KOPT-K1 (cell line): ENCODE measurements around the gene SNX8.

Experiments
- H3K27ac ChIP-seq: fragments of 200-600 bp; sonication (generic); 2 replicates; pipeline ENCODE4 v1.5.1; 2016; ENCODE audit warnings: antibody characterized with exemption, mild to moderate bottlenecking, low read depth, low read length; ENCODE audit not compliant: poor library complexity, severe bottlenecking
- H3K36me3 ChIP-seq: fragments of 200-600 bp; sonication (generic); 2 replicates; pipeline ENCODE4 v1.5.1; 2017; ENCODE audit warnings: antibody characterized with exemption, mild to moderate bottlenecking, low read length, moderate library complexity; ENCODE audit not compliant: insufficient read depth
- H3K9me3 ChIP-seq: fragments of 200-600 bp; sonication (generic); 2 replicates; pipeline ENCODE4 v1.5.1; 2017; ENCODE audit warnings: antibody characterized with exemption, low read length, mild to moderate bottlenecking; ENCODE audit not compliant: insufficient read depth, poor library complexity, severe bottlenecking

SNX8 gene

DNA sequence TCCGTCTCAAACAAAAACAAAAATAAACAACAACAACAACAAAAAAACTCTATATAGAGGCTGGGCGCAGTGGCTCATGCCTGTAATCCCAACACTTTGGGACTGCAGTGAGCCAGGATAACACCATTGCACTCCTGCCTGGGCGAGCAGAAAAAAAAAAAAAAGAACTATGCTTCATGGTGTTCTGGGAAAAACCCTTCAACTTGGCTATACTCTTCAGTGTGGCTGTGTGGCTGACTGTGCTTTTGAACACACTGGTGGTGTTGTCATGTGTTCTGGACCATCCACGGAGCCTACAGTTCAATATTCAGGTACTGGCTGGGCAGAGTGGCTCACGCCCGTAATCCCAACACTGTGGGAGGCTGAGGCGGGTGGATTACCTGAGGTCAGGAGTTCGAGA is 26.5 kb downstream of the SNX8 start:
- Histone ChIP-seq H3K9me3 (no peaks in the 10 kb centered on the region), H3K36me3 (no peaks in the 10 kb centered on the region), H3K27ac (no peak overlapping the region)

GRCh38 chr7:2283074-2283473 is 31.2 kb downstream of the SNX8 start:
- H3K27ac ChIP-seq, result no peak overlapping the region
- H3K36me3 ChIP-seq, result no peaks in the 10 kb centered on the region
- H3K9me3 ChIP-seq, result no peaks in the 10 kb centered on the region

DNA sequence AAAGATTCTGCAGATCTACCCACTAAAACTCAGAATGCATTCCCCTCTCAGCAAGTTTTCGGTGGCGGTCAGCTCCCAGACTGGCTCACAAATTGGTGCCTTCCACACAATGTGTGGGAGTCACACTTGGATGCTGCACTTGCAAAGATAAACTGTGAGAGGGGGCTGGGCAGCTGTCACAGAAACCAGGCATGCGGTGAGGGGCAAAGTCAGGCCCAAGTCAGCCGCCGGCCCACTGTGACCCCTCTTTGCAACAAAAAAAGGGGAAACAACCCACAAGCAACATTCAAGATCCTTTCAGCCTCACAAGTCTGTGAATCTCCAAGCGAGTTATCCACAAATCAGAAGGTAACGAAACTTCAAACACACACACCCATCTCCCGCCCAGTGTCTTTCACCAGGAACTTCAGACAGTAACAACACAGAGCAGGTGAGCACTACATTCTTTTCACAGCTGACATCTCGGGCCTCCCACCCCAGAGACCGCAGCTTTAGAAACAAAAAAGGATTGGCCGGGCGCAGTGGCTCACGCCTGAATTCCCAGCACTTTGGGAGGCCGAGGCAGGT is 32.0 kb downstream of the SNX8 start:
- Histone ChIP-seq H3K36me3 (no peaks in the 10 kb centered on the region; the same call in 1 of the 2 replicates), H3K9me3 (no peaks in the 10 kb centered on the region), H3K27ac (no peak overlapping the region)

- no peak overlapping the region for H3K27ac ChIP-seq
- no peaks in the 10 kb centered on the region for H3K9me3 ChIP-seq
- no peaks in the 10 kb centered on the region; the same call in 1 of the 2 replicates for H3K36me3 ChIP-seq
Observed at GRCh38 chr7:2281541-2281940, 32.7 kb downstream of the SNX8 start.

DNA sequence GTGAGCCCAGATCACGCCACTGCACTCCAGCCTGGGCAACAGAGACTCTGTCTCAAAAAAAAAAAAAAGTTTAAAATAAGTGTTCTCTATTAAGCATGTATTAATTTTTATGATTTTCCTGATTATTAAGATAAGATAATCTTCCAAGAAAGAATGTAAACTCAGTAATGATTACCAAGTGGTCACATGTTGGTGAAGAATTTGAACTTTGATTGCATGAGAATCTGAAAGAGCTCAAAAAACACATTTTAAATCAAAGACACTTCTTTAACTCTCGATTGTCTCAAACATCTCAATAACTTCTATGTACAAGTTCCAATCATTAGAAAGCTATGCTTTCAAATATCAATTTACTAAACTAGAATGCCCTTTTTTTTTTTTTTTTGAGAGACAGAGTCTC is 33.8 kb downstream of the SNX8 start:
- no peaks in the 10 kb centered on the region for H3K9me3 ChIP-seq
- no peaks in the 10 kb centered on the region; the same call in 1 of the 2 replicates for H3K36me3 ChIP-seq
- no peak overlapping the region for H3K27ac ChIP-seq

DNA sequence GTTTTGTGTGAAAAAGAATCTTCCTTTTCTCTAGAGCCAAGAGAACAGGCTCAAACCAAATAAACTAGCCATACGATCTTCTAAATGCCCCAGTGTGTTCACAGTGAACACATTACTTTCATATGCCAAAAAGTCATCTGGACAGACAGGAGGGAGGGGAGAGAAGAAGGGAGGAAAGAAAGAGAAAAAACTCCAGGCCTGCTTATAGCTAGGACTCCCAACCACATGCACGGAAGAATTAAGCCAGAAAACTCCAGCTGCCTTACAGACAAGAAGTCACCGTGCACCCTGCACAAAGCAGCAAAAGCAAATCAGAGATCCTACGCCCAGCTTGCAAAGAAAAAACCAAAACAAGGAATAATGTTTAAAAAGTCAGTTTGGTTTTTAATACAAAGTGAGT is 34.3 kb downstream of the SNX8 start:
- Histone ChIP-seq H3K36me3 (no peaks in the 10 kb centered on the region; the same call in 1 of the 2 replicates), H3K27ac (no peak overlapping the region), H3K9me3 (no peaks in the 10 kb centered on the region)

GRCh38 chr7:2278026-2278425 is 36.2 kb downstream of the SNX8 start:
- no peaks in the 10 kb centered on the region for H3K9me3 ChIP-seq
- peaks cover 3% of the 10 kb centered on the region; the same call in 1 of the 2 replicates for H3K36me3 ChIP-seq
- H3K27ac ChIP-seq, result no peak overlapping the region

GRCh38 chr7:2276107-2276506 is 38.1 kb downstream of the SNX8 start:
- no peaks in the 10 kb centered on the region for H3K9me3 ChIP-seq
- peaks cover 8% of the 10 kb centered on the region; the same call in 1 of the 2 replicates for H3K36me3 ChIP-seq
- no peak overlapping the region for H3K27ac ChIP-seq

GRCh38 chr7:2275101-2275500 is 39.1 kb downstream of the SNX8 start:
- no peak overlapping the region for H3K27ac ChIP-seq
- H3K36me3 ChIP-seq, result peaks cover 11% of the 10 kb centered on the region; the same call in 1 of the 2 replicates
- no peaks in the 10 kb centered on the region for H3K9me3 ChIP-seq

DNA sequence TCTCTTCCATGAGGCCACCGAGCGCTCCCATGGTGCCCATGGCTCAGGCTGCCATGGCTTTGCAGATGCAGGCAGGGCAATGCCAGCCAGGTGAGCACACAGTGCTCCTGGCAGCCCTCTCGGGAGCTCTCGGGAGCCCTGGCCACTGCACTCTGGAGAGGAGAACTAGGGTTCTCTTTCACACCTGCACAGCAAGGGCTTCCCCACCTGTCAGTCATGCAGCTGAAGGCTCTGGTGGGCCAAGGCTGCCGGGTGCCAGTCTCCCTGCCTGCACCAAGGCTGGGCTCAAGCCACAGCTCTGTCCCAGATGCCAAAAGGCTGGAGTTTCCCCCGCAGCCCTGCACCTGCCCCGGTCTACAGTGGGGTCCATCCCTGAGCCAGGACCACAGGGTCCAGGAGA is 39.6 kb downstream of the SNX8 start:
- H3K9me3 ChIP-seq, result no peaks in the 10 kb centered on the region
- peaks cover 13% of the 10 kb centered on the region; the same call in 1 of the 2 replicates for H3K36me3 ChIP-seq
- H3K27ac ChIP-seq, result no peak overlapping the region

DNA sequence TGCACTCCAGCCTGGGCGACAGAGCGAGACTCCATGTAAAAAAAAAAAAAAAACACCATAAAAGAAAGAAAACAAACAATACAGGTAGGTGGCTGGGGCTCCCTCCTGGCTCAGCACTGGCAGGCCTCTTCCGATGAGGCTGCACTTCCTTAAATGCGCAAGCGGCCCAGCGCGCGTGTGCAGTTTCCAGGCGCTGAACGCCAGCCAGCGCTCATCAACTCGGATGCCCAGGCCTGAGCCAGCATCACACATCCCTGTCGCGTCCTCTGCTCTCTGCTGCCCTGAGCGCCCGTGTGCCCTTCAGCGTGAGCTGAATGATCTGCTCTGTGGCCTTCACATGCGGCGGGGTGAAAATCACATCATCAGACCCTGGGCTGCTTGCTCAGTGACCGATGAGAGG is 40.4 kb downstream of the SNX8 start:
- H3K36me3 ChIP-seq, result peaks cover 15% of the 10 kb centered on the region; the same call in 1 of the 2 replicates
- no peak overlapping the region for H3K27ac ChIP-seq
- no peaks in the 10 kb centered on the region for H3K9me3 ChIP-seq

- peaks cover 15% of the 10 kb centered on the region; the same call in 1 of the 2 replicates for H3K36me3 ChIP-seq
- no peaks in the 10 kb centered on the region for H3K9me3 ChIP-seq
- H3K27ac ChIP-seq, result no peak overlapping the region
Observed at GRCh38 chr7:2272031-2272430, 42.2 kb downstream of the SNX8 start.

GRCh38 chr7:2271273-2272026 is 42.8 kb downstream of the SNX8 start:
- no peaks in the 10 kb centered on the region for H3K9me3 ChIP-seq
- peaks cover 15% of the 10 kb centered on the region; the same call in 1 of the 2 replicates for H3K36me3 ChIP-seq
- H3K27ac ChIP-seq, result no peak overlapping the region

DNA sequence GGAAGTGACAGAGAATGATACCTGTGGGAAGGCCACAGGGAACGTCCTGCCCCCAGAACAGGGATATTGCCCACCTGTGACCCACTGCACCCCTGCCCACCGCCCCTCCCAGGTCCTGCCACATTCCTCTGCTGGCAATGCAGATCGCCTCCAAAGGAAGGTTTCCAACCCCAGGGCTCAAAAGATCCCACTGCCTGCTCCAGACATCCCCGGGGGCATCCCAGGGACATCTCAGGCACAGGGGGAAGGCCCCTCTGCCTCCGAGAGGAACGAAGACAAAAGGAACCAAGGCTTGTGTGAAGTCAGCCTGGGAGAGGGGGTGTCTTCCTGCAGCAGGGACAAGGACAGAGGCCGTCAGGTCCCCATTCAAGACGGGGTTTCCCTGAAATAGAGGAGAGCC is 43.7 kb downstream of the SNX8 start:
- Histone ChIP-seq H3K27ac (no peak overlapping the region), H3K36me3 (peaks cover 15% of the 10 kb centered on the region; the same call in 1 of the 2 replicates)

GRCh38 chr7:2269991-2270460 is 44.2 kb downstream of the SNX8 start:
- H3K36me3 ChIP-seq, result peaks cover 15% of the 10 kb centered on the region; the same call in 1 of the 2 replicates
- H3K27ac ChIP-seq, result no peak overlapping the region
- H3K9me3 ChIP-seq, result no peaks in the 10 kb centered on the region

More for the DNA sequence above, 43.7 kb downstream of the SNX8 start:
- no peaks in the 10 kb centered on the region for H3K9me3 ChIP-seq
